ENCODE results near the gene FAM177A1. TPM values are rescaled to one million over a fixed set of nuclear protein-coding genes. Genes with fewer than 3 reads are reported as not detected.
"Not testable (repeated sequence)": the region's sequence is repeated elsewhere in the genome, so short reads cannot be mapped to it uniquely, and the experiment has no call there.

FAM177A1 gene
- total and polyA plus RNA-seq, 4 donors, result 12.8 to 69.5 (median 39.4) TPM

DNA sequence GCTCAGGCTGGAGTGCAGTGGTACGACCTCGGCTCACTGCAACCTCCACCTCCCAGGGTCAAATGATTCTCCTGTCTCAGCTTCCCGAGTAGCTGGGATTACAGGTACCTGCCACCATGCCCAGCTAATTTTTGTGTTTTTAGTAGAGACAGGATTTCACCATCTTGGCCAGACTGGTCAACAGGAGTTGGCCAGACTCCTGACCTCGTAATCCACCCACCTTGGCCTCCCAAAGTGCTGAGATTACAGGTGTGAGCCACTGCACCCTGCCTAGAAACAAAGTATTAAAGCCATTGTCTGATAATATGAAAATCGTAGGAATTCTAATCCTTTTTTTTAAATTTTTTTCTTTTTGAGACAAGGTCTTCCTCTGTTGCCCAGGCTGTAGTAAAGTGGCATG is 19.7 kb downstream of the FAM177A1 start:
- WGBS, result 71% methylated on average over 5 of the region's 5 CpGs
- not testable (repeated sequence) for DNase-seq (ENCODE audit: low spot score); H3K4me3 ChIP-seq (ENCODE audit: low read depth in 1 of 3, low read length in 3 of 3); H3K27me3 ChIP-seq (ENCODE audit: control insufficient read depth in 4 of 4, insufficient read depth in 4 of 4, low read length in 3 of 4); H3K9me3 ChIP-seq (ENCODE audit: control insufficient read depth in 4 of 4, low read length in 3 of 4); H3K36me3 ChIP-seq (ENCODE audit: control insufficient read depth in 4 of 4, insufficient read depth in 3 of 4, low read depth in 1 of 4, low read length in 3 of 4); H3K9ac ChIP-seq (ENCODE audit: low read depth in 1 of 2, low read length in 2 of 2); H3K27ac ChIP-seq (ENCODE audit: low read depth in 1 of 2, low read length in 2 of 2)
- peaks cover 0 to 10% (median 1%) of the 10 kb centered on the region in 4 donors for H3K4me1 ChIP-seq (ENCODE audit: control insufficient read depth in 4 of 4, insufficient read depth in 4 of 4, low read length in 3 of 4)
- peak in 1 of 2 donors; percentile 25 for TF ChIP-seq RXRA (IDR thresholded peaks at IDR 0.05)
- peak in 1 of 2 donors; percentile 18 for TF ChIP-seq HNF4A (conservative IDR thresholded peaks at IDR 0.05)

DNA sequence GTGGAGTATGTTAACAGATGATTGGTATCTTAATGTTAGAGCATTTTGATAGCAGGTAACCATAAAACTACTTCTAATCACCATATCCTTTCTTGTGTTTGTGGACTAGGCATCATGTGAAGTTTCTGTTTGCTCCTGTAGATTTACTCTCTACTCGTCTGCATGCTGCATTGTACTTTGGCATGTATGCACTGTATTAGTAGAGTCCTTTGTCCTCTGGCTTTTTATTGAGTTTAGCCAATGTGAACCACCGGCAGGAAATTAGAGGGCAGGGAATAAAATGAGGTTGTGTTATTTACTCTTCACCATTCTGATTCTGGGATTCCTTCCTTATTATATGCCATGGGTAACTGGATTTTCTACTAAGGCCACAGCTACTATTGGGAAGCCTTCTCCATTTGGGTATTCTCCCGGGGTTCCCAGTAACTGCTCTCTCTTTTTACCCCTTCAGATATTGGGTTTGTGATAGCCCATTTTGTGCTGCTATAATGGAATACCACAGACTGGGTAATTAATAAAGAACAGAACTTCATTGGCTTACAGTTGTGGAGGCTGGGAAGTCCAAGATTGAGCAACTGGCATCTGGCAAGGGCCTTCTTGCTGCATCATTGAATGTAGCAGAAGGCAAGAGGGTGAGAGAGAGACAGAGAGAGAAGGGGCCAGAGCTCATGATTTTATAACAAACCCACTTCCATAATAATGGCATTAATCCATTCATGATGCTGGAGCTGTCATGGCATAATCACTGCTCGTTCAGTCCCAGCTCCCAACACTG is 22.4 kb downstream of the FAM177A1 start:
- H3K36me3 ChIP-seq (ENCODE audit: control insufficient read depth in 4 of 4, insufficient read depth in 3 of 4, low read depth in 1 of 4, low read length in 3 of 4), result peaks cover 3 to 11% (median 9%) of the 10 kb centered on the region in 4 donors
- DNase-seq (ENCODE audit: low spot score), result no peak
- H3K27me3 ChIP-seq (ENCODE audit: control insufficient read depth in 4 of 4, insufficient read depth in 4 of 4, low read length in 3 of 4), result no peaks in the 10 kb centered on the region
- TF ChIP-seq JUND (IDR thresholded peaks at IDR 0.05) (no peak), RXRA (IDR thresholded peaks at IDR 0.05) (peak in 1 of 2 donors; percentile 25), HNF4A (conservative IDR thresholded peaks at IDR 0.05) (peak; percentile 24 to 54)
- H3K9ac ChIP-seq (ENCODE audit: low read depth in 1 of 2, low read length in 2 of 2), result no peak overlapping the region
- WGBS, result 60% methylated on average over 4 of the region's 4 CpGs
- H3K4me3 ChIP-seq (ENCODE audit: low read depth in 1 of 3, low read length in 3 of 3), result no peak overlapping the region
- peaks cover 0 to 7% (median 0%) of the 10 kb centered on the region in 4 donors for H3K4me1 ChIP-seq (ENCODE audit: control insufficient read depth in 4 of 4, insufficient read depth in 4 of 4, low read length in 3 of 4)
- H3K27ac ChIP-seq (ENCODE audit: low read depth in 1 of 2, low read length in 2 of 2), result no peak overlapping the region
- H3K9me3 ChIP-seq (ENCODE audit: control insufficient read depth in 4 of 4, low read length in 3 of 4), result no peaks in the 10 kb centered on the region

GRCh38 chr14:35072226-35072625 is 26.2 kb downstream of the FAM177A1 start:
- WGBS, result 94% methylated on average over 3 of the region's 3 CpGs
- Histone ChIP-seq H3K27me3 (ENCODE audit: control insufficient read depth in 4 of 4, insufficient read depth in 4 of 4, low read length in 3 of 4) (no peaks in the 10 kb centered on the region), H3K36me3 (ENCODE audit: control insufficient read depth in 4 of 4, insufficient read depth in 3 of 4, low read depth in 1 of 4, low read length in 3 of 4) (peaks cover 3 to 16% (median 11%) of the 10 kb centered on the region in 4 donors), H3K9ac (ENCODE audit: low read depth in 1 of 2, low read length in 2 of 2) (no peak overlapping the region), H3K4me1 (ENCODE audit: control insufficient read depth in 4 of 4, insufficient read depth in 4 of 4, low read length in 3 of 4) (peaks cover 0 to 3% (median 2%) of the 10 kb centered on the region in 4 donors), H3K27ac (ENCODE audit: low read depth in 1 of 2, low read length in 2 of 2) (no peak overlapping the region), H3K9me3 (ENCODE audit: control insufficient read depth in 4 of 4, low read length in 3 of 4) (no peaks in the 10 kb centered on the region), H3K4me3 (ENCODE audit: low read depth in 1 of 3, low read length in 3 of 3) (no peak overlapping the region)
- TF ChIP-seq EGR1 (IDR thresholded peaks at IDR 0.05; ENCODE audit: low read depth in 2 of 2), result no peak
- no peak for TF ChIP-seq RXRA (IDR thresholded peaks at IDR 0.05)
- no peak for TF ChIP-seq YY1 (IDR thresholded peaks at IDR 0.05)
- no peak for TF ChIP-seq GABPA (IDR thresholded peaks at IDR 0.05 in 1 of 2, conservative IDR thresholded peaks at IDR 0.05 in 1 of 2)
- no peak for TF ChIP-seq ZBTB33 (IDR thresholded peaks at IDR 0.05)
- TF ChIP-seq REST (IDR thresholded peaks at IDR 0.05), result no peak
- no peak for TF ChIP-seq HNF4A (conservative IDR thresholded peaks at IDR 0.05)
- no peak for TF ChIP-seq NR2F2 (IDR thresholded peaks at IDR 0.05)
- no peak for TF ChIP-seq RAD21 (IDR thresholded peaks at IDR 0.05)
- no peak for TF ChIP-seq SP1 (IDR thresholded peaks at IDR 0.05)
- no peak for TF ChIP-seq FOXA2 (IDR thresholded peaks at IDR 0.05)
- TF ChIP-seq CTCF (IDR thresholded peaks at IDR 0.05; ENCODE audit: low read depth, low read length, missing input control), result no peak
- no peak for TF ChIP-seq FOXA1 (IDR thresholded peaks at IDR 0.05)
- TF ChIP-seq, protein P1, sequence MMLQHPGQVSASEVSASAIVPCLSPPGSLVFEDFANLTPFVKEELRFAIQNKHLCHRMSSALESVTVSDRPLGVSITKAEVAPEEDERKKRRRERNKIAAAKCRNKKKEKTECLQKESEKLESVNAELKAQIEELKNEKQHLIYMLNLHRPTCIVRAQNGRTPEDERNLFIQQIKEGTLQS (IDR thresholded peaks at IDR 0.05), result no peak
- no peak for TF ChIP-seq HNF4G (IDR thresholded peaks at IDR 0.05)
- TF ChIP-seq, protein P2, sequence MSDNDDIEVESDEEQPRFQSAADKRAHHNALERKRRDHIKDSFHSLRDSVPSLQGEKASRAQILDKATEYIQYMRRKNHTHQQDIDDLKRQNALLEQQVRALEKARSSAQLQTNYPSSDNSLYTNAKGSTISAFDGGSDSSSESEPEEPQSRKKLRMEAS (IDR thresholded peaks at IDR 0.05), result no peak
- TF ChIP-seq TAF1 (conservative IDR thresholded peaks at IDR 0.05), result no peak
- TF ChIP-seq JUND (IDR thresholded peaks at IDR 0.05), result no peak
- no peak for DNase-seq (ENCODE audit: low spot score)

Data from liver (tissue), 9 donors.